WTC11 (cell line): ENCODE data around the gene SF3B5.

Experiments
- CTCF ChIP-seq: fragments of 200-600 bp; IDR thresholded peaks from 2 replicates; pipeline ENCODE4 v1.8.0; 2022; ENCODE audit warnings: antibody characterized with exemption
- ETV6 ChIP-seq: sonication (generic); formaldehyde crosslinking; IDR thresholded peaks from 2 replicates; pipeline ENCODE4 v1.8.1; 2022; ENCODE audit warnings: mild to moderate bottlenecking, missing genetic modification reagents
- MAX ChIP-seq: sonication (generic); formaldehyde crosslinking; IDR thresholded peaks from 2 replicates; pipeline ENCODE4 v1.8.0; 2022; ENCODE audit warnings: mild to moderate bottlenecking, missing genetic modification reagents
- NR1H2 ChIP-seq: sonication (generic); formaldehyde crosslinking; IDR thresholded peaks from 2 replicates; pipeline ENCODE4 v1.9.0; 2021; ENCODE audit warnings: mild to moderate bottlenecking, moderate library complexity, missing genetic modification reagents
- RELA ChIP-seq: sonication (generic); formaldehyde crosslinking; IDR thresholded peaks from 2 replicates; pipeline ENCODE4 v1.8.1; 2022; ENCODE audit warnings: missing genetic modification reagents, mild to moderate bottlenecking, borderline replicate concordance
- ZNF671 ChIP-seq: fragments of 250-450 bp; sonication (Bioruptor Pico); IDR thresholded peaks from 2 replicates; pipeline ENCODE4 v1.8.0; 2021; ENCODE audit warnings: mild to moderate bottlenecking
- TF ChIP-seq, protein P1 (sequence below): sonication (generic); formaldehyde crosslinking; IDR thresholded peaks from 2 replicates; pipeline ENCODE4 v1.8.1; 2023; ENCODE audit warnings: mild to moderate bottlenecking, missing genetic modification reagents
- TF ChIP-seq, protein P2 (sequence below): sonication (generic); formaldehyde crosslinking; conservative IDR thresholded peaks from 2 replicates; pipeline ENCODE4 v1.8.1; 2023; ENCODE audit warnings: mild to moderate bottlenecking, low read depth, missing genetic modification reagents, moderate library complexity
- TF ChIP-seq, protein P3 (sequence below): sonication (generic); formaldehyde crosslinking; IDR thresholded peaks from 2 replicates; pipeline ENCODE4 v1.8.1; 2023; ENCODE audit warnings: mild to moderate bottlenecking, missing genetic modification reagents, moderate library complexity

- TF ChIP-seq NR1H2 (CRISPR knock-in tag), result no peak
- TF ChIP-seq, protein P1, sequence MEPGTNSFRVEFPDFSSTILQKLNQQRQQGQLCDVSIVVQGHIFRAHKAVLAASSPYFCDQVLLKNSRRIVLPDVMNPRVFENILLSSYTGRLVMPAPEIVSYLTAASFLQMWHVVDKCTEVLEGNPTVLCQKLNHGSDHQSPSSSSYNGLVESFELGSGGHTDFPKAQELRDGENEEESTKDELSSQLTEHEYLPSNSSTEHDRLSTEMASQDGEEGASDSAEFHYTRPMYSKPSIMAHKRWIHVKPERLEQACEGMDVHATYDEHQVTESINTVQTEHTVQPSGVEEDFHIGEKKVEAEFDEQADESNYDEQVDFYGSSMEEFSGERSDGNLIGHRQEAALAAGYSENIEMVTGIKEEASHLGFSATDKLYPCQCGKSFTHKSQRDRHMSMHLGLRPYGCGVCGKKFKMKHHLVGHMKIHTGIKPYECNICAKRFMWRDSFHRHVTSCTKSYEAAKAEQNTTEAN (CRISPR knock-in tag), result no peak
- TF ChIP-seq ETV6 (CRISPR knock-in tag), result no peak
- TF ChIP-seq, protein P2, sequence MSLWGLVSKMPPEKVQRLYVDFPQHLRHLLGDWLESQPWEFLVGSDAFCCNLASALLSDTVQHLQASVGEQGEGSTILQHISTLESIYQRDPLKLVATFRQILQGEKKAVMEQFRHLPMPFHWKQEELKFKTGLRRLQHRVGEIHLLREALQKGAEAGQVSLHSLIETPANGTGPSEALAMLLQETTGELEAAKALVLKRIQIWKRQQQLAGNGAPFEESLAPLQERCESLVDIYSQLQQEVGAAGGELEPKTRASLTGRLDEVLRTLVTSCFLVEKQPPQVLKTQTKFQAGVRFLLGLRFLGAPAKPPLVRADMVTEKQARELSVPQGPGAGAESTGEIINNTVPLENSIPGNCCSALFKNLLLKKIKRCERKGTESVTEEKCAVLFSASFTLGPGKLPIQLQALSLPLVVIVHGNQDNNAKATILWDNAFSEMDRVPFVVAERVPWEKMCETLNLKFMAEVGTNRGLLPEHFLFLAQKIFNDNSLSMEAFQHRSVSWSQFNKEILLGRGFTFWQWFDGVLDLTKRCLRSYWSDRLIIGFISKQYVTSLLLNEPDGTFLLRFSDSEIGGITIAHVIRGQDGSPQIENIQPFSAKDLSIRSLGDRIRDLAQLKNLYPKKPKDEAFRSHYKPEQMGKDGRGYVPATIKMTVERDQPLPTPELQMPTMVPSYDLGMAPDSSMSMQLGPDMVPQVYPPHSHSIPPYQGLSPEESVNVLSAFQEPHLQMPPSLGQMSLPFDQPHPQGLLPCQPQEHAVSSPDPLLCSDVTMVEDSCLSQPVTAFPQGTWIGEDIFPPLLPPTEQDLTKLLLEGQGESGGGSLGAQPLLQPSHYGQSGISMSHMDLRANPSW (CRISPR knock-in tag), result no peak
- no peak for TF ChIP-seq ZNF671 (CRISPR knock-in tag)
- no peak for TF ChIP-seq MAX (CRISPR knock-in tag)
- TF ChIP-seq CTCF, result 0 out of 2 replicates have a peak, but pooled peaks have one; percentile 27
- TF ChIP-seq, protein P3, sequence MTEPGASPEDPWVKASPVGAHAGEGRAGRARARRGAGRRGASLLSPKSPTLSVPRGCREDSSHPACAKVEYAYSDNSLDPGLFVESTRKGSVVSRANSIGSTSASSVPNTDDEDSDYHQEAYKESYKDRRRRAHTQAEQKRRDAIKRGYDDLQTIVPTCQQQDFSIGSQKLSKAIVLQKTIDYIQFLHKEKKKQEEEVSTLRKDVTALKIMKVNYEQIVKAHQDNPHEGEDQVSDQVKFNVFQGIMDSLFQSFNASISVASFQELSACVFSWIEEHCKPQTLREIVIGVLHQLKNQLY (CRISPR knock-in tag), result no peak
- TF ChIP-seq RELA (CRISPR knock-in tag), result no peak
These were observed 9.6 kb upstream of the SF3B5 start for GRCh38 chr6:144104898-144105487.
